RWPE2 (cell line): ENCODE data around the gene SEC14L6.
A peak's percentile ranks its signal among the peaks of the same experiment; 100 is the strongest.

Experiments used
- ATAC-seq: fragments of 200-7000 bp; cut with Tn5 transposase; 3 replicates; pipeline ENCODE4 v1.9.1; 2021; ENCODE audit warnings: low read depth
- DNase-seq: peaks from one replicate; pipeline ENCODE4 v3.0.0-alpha.2; 2020; ENCODE audit warnings: low spot score
- H3K27ac ChIP-seq: fragments of 450-650 bp; 2 replicates; pipeline ENCODE4 v1.5.1; 2017; ENCODE audit warnings: mild to moderate bottlenecking; ENCODE audit not compliant: poor library complexity, severe bottlenecking
- H3K27me3 ChIP-seq: fragments of 250-450 bp; sonication (Bioruptor Pico); 2 replicates; pipeline ENCODE4 v1.5.1; 2021; ENCODE audit warnings: mild to moderate bottlenecking, moderate library complexity; ENCODE audit not compliant: insufficient read depth, poor library complexity, severe bottlenecking
- H3K36me3 ChIP-seq: fragments of 250-450 bp; sonication (Bioruptor Pico); 2 replicates; pipeline ENCODE4 v1.5.1; 2020; ENCODE audit warnings: low read depth, mild to moderate bottlenecking, moderate library complexity
- H3K4me1 ChIP-seq: fragments of 250-450 bp; sonication (Bioruptor Pico); 2 replicates; pipeline ENCODE4 v1.5.1; 2021; ENCODE audit warnings: mild to moderate bottlenecking, moderate library complexity; ENCODE audit not compliant: insufficient read depth, poor library complexity, severe bottlenecking
- H3K4me3 ChIP-seq: fragments of 250-450 bp; sonication (Bioruptor Pico); 2 replicates; pipeline ENCODE4 v1.5.1; 2021; ENCODE audit warnings: mild to moderate bottlenecking, moderate library complexity; ENCODE audit not compliant: severe bottlenecking
- H3K9me3 ChIP-seq: fragments of 250-450 bp; sonication (Bioruptor Pico); 2 replicates; pipeline ENCODE4 v1.5.1; 2021; ENCODE audit warnings: mild to moderate bottlenecking, moderate library complexity; ENCODE audit not compliant: severe bottlenecking
- TF ChIP-seq, protein P1 (sequence below): fragments of 450-650 bp; IDR thresholded peaks from one replicate; pipeline ENCODE4 v1.5.1; 2017; ENCODE audit warnings: mild to moderate bottlenecking, moderate library complexity; ENCODE audit not compliant: poor library complexity, severe bottlenecking

Gene SEC14L6

DNA sequence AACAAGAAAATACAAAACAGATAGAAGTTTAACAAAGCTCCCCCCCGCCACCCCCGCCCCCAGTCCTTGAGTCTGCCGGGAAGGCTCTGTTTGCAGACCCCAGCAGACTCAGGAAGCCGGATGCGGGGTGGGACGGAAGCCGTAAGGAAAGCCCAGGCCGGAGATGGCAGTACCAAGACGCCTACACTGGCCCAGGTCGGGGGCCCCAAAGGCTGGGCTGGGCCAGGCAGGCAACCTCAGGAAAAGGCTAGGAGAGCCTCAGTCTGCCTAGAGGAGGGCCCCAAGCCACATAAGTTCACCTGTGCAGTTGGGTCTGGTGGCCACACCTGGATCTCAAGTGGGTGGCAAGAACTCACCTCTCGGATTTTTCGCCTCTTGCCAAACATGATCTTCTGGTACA lies 31.9 kb upstream of the SEC14L6 start:
- Histone ChIP-seq H3K4me1 (no peaks in the 10 kb centered on the region), H3K36me3 (peaks cover 74% of the 10 kb centered on the region), H3K27me3 (no peaks in the 10 kb centered on the region), H3K4me3 (no peak overlapping the region), H3K9me3 (no peaks in the 10 kb centered on the region), H3K27ac (no peak overlapping the region)
- DNase-seq: no peak
- no peak for ATAC-seq
- TF ChIP-seq, protein P1, sequence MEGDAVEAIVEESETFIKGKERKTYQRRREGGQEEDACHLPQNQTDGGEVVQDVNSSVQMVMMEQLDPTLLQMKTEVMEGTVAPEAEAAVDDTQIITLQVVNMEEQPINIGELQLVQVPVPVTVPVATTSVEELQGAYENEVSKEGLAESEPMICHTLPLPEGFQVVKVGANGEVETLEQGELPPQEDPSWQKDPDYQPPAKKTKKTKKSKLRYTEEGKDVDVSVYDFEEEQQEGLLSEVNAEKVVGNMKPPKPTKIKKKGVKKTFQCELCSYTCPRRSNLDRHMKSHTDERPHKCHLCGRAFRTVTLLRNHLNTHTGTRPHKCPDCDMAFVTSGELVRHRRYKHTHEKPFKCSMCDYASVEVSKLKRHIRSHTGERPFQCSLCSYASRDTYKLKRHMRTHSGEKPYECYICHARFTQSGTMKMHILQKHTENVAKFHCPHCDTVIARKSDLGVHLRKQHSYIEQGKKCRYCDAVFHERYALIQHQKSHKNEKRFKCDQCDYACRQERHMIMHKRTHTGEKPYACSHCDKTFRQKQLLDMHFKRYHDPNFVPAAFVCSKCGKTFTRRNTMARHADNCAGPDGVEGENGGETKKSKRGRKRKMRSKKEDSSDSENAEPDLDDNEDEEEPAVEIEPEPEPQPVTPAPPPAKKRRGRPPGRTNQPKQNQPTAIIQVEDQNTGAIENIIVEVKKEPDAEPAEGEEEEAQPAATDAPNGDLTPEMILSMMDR: no peak

DNA sequence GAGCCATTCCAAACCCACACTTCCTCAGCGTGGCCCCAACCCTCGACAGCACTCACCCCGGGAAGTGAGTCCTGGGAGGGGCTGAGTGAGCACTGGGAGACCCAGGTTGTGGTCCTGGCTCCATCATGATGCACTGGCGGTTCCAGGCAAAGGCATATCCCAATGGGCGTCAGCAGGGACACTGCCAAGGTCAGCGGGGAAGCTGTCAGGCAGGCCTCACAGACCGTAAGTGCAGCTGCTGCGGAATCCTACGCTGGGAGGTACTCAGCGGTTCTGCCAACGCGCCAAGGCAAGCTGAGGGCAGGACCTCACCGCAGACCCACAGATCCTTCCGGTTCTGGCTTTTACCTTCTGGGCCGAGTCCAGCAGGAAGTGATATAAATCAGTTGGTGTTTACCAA lies 29.3 kb upstream of the SEC14L6 start:
- Histone ChIP-seq H3K4me1 (no peaks in the 10 kb centered on the region), H3K27me3 (no peaks in the 10 kb centered on the region), H3K27ac (no peak overlapping the region), H3K36me3 (peaks cover 47% of the 10 kb centered on the region), H3K9me3 (no peaks in the 10 kb centered on the region), H3K4me3 (no peak overlapping the region)
- TF ChIP-seq, protein P1: no peak
- ATAC-seq (no peak), DNase-seq (no peak)

DNA sequence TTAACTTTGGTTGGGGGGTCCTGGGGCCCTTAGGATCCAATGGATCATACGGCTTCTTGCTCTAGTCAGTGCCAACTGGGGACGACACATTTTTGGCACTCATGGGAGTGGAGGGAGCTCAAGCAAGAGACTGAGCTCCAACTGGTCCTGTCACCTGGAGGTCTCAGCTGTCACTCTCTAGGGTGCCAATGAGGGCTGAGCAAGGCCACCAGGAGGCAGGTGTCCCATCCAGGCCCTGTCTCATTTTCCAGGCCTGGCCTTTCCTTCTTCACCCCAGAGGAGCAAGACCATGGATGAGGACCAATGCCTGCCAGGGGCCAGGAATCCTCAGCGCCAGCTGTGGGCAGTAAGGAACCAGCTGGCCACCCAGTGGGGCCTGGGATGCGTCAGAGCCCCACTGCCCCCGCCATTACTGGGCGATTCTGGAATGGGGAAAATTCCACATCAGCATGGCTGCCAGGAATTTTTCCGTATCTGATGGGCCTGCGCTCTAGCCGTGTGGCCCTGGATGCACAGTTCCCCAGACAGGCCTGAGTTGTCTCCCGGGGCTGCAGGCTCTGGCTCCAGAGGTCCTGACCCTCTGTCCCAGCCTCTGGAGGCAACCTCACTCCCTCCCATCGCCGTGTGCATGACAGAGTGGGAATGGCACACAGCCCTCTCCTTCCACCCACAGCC lies 28.6 kb upstream of the SEC14L6 start:
- Histone ChIP-seq H3K36me3 (peaks cover 40% of the 10 kb centered on the region), H3K4me1 (no peaks in the 10 kb centered on the region), H3K27me3 (no peaks in the 10 kb centered on the region), H3K4me3 (no peak overlapping the region), H3K9me3 (no peaks in the 10 kb centered on the region), H3K27ac (no peak overlapping the region)
- TF ChIP-seq, protein P1: no peak
- DNase-seq (no peak), ATAC-seq (peak; percentile 19; the same call in 1 of the 3 replicates)

DNA sequence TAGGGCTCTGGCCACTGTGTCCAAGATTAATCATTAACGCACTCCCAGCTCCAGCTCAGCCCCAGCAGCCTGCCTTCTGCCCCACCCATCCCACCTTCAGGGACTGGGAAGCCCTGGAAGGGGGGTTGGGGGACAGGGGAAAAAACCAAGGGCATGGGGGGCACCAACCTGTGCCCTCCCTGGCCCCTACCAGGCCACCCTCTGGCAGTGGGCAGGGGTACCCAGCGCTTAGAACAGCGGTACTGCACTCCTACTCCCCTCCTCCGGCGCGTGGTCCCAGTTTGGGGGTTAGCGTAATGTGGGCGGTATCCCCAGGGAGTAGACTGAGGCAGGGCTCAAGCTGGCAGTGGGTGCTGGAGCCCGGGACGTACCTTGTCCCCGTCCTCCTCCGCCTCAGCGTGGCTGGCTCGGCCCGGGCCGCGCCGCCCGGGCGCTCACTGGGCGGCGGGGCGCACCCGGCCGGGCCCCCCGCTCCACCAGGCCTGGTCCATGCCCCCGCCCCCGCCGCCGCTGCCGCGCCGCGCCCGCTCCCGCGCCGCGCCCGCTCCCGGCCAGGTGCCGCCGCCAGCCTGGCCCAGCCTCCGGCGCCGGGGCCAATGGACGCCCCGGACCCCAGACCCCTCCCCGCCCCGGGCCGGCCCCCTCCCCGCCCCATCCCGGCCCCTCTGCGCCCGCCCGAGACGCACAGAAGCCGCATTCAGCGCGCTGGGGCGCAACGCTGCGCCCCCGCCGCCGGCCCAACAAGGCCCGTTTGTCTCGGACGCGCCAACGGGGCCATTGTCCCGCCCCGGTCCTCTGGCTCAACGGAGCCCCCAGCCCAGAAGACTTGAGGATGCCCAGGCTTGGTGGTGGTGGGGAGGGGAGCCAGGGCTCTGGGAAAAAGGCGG lies 27.8 kb upstream of the SEC14L6 start, which contains the start of gene GAL3ST1:
TSS of gene GAL3ST1 (minus strand) at position 571 of the 887 bp plus-strand sequence. CDS start 17,273 bp downstream, outside the sequence.
- TF ChIP-seq, protein P1: no peak
- no peak within 1 kb of the TSS for H3K27ac ChIP-seq
- H3K4me1 ChIP-seq: no peaks in the 10 kb centered on the region
- ATAC-seq (no peak), DNase-seq (no peak)
- H3K9me3 ChIP-seq: no peaks in the 10 kb centered on the region
- peaks cover 32% of the 10 kb centered on the region for H3K36me3 ChIP-seq
- H3K4me3 ChIP-seq: no peak within 1 kb of the TSS
- no peaks in the 10 kb centered on the region for H3K27me3 ChIP-seq
